WERI-Rb-1 (cell line): Measurements from ENCODE around the gene SELENOO.

Source experiments
- DNase-seq: peaks from one replicate; pipeline ENCODE4 v3.0.0-alpha.2; 2020
- H3K27ac ChIP-seq: fragments of 250-450 bp; sonication (Bioruptor Pico); 2 replicates; pipeline ENCODE4 v1.5.1; 2020; ENCODE audit warnings: mild to moderate bottlenecking, moderate library complexity
- H3K27me3 ChIP-seq: fragments of 250-450 bp; sonication (Bioruptor Pico); 2 replicates; pipeline ENCODE4 v1.5.1; 2021; ENCODE audit warnings: mild to moderate bottlenecking, low read depth, moderate library complexity; ENCODE audit not compliant: insufficient read depth, severe bottlenecking
- H3K36me3 ChIP-seq: fragments of 250-450 bp; sonication (Bioruptor Pico); 2 replicates; pipeline ENCODE4 v1.5.1; 2020; ENCODE audit warnings: mild to moderate bottlenecking, moderate library complexity
- H3K4me3 ChIP-seq: 2 replicates; pipeline ENCODE4 v1.5.1; 2011; ENCODE audit warnings: low read depth, mild to moderate bottlenecking, control low read depth, low read length
- H3K9me3 ChIP-seq: fragments of 250-450 bp; sonication (Bioruptor Pico); 2 replicates; pipeline ENCODE4 v1.5.1; 2021; ENCODE audit warnings: mild to moderate bottlenecking, moderate library complexity; ENCODE audit not compliant: severe bottlenecking
- CTCF ChIP-seq: IDR thresholded peaks from 2 replicates; pipeline ENCODE4 v1.5.1; 2011; ENCODE audit warnings: low read depth, mild to moderate bottlenecking, control low read depth, inconsistent platforms, low read length

SELENOO gene

DNA sequence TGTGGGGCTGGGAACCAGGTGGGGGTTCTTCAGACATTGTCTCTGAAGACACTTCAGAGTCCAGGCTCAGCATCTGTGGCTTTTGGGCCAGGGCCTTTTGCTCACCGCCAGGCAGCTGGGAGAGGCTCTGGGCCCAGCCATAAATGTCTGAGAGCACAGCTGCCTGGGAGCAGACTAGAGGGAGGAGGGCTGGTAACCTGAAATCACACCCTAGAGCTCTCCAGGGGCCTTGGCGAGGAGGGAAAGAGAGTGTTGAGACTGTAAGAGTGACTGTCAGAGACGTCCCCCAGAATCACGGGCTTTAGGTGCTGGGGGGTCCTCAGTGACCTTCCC, 11.0 kb upstream of the SELENOO start:
- no peak overlapping the region for H3K4me3 ChIP-seq
- no peak for TF ChIP-seq CTCF
- H3K27me3 ChIP-seq: no peaks in the 10 kb centered on the region
- peaks cover 8% of the 10 kb centered on the region for H3K36me3 ChIP-seq
- no peak overlapping the region for H3K27ac ChIP-seq
- DNase-seq: no peak
- H3K9me3 ChIP-seq: no peaks in the 10 kb centered on the region

DNA sequence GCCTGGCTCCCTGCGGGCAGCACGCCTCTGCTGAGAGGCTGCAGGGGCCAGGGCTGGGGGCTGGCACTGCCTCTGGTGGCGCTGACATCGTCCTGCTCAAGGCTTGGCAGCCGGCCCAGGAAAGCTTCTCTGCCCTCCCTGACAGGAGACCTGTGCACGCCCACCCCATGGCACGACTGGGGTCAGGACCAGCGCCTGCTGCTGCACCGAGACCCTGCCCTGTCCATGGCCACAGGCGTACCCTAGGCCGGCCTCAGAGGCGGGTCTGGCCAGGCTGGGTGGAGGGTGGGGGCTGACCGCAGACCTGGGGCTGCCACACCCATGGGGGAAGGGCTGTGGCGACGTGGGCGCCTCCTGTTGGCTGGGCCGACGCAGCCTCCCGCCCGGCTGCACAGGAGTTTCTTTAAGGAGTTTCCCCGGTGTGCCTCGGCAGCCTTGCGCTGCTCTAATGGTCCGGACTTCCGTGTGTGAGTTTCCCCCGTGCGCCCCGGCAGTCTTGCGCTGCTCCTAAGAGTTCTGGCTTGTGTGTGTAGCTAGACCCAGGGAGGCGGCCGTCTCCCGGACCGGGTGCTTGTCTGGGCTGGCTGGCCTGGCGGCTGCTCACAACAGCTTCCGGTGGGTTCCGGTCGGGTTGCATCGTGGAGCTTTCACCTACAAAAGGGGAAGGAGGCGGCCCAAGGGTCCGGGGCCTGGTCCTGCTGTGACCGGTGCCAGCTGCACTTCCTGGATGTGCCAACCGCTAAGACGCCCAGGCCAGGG, 10.4 kb upstream of the SELENOO start:
- Histone ChIP-seq H3K4me3 (no peak overlapping the region), H3K9me3 (no peaks in the 10 kb centered on the region), H3K27ac (no peak overlapping the region; the same call in 1 of the 2 replicates), H3K27me3 (no peaks in the 10 kb centered on the region), H3K36me3 (peaks cover 11% of the 10 kb centered on the region)
- TF ChIP-seq CTCF: peak; percentile 38; the same call in 1 of the 2 replicates
- DNase-seq: no peak

DNA sequence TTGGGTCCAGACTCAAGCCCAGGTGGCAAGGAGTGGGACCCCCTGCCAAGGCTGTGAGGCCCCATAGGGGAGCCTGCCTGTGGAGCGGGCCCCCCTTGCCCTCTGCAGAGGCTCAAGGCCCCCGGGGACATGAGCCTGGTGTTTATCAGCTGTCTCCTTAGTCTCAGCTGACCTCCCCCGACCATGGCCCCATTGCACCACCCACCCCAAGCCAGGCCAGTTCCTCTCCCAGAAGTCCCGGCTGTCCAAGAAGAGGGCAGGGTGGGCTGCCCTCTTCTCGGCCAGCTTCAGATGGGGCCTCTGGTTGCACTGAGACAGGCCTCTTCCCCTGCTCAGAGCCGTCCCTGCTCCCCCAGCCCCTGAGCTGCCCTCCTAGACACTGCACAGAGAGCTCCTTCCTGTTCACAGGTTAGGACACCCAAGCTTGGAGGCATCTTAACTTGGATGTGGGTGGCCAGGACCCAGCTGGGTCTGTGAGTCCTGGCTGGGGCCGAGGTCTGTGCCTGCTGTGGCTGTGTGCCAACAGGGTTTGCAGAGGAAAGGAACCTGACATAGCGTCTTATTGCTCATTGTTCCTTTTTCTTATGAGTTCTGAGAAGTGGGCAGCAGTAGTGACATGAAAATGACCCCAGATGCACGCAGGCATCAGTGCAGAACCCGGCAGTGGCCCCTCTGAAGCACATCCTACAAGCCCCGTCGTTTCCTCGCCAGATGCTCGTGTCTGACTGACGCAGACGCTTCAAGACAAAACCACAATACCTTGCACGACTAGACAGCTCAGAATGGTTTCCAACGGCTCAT, 9.7 kb upstream of the SELENOO start:
- TF ChIP-seq CTCF: no peak
- Histone ChIP-seq H3K27me3 (no peaks in the 10 kb centered on the region), H3K36me3 (peaks cover 16% of the 10 kb centered on the region), H3K9me3 (no peaks in the 10 kb centered on the region), H3K4me3 (no peak overlapping the region), H3K27ac (no peak overlapping the region; the same call in 1 of the 2 replicates)
- no peak for DNase-seq

DNA sequence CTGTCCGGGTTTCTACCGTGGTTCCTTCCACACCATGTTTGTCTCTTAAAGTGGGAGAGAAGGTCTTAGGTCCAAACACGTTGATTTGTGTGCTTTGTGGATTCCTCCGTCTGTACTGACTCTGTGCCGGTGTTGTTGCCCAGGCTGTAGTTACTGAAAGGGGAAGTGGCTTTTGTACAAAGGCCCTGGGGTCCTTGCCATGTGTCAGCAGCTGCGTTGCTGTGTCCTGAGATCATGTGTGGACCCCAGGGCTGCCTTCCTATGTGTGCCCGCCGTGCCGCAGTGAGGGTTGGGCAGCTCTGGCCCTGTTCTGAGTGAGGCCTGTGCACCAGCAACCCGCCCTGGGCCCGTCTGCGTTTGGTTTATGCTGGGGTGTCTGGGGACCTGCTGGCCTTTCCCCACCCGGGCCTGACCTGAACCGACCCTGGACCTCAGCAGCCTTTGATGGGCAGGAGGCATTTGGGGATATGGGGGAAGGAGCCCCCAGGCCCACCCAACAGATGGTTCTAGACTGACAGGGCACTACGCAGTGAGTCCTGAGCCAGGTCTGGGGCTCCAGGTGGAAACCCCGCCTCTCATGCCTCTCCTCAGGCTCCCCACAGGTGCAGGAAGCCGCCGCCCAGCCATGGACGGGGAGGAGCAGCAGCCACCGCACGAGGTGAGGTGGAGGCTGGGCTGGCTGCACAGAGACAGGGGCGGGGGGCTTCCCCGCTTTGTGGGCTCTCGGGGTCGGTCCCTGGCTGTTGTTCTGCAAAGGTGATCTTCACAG, 8.2 kb upstream of the SELENOO start:
- Histone ChIP-seq H3K4me3 (no peak overlapping the region), H3K9me3 (no peaks in the 10 kb centered on the region), H3K36me3 (peaks cover 20% of the 10 kb centered on the region), H3K27ac (no peak overlapping the region), H3K27me3 (no peaks in the 10 kb centered on the region)
- TF ChIP-seq CTCF: no peak
- DNase-seq: no peak

DNA sequence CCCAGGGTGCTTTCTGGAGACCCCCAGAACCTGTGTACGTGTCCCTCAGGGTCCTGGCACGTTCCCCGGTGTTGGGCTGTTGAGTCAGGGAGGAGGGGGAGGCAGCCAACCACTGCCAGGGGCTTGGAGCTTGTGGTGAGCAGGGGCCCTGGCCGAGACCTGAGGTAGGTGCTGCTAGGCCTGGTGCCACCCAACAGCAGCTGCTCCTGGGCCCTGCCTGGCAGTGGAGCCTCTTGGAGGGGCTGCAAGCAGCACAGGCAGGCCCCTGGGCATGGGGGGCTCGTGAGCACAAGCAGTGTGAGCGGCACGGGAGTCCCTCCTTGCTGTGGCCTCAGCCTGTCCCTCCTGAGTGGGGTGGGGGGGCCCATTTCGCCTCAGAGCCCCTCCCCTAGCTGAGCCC, 7.2 kb upstream of the SELENOO start:
- no peak for DNase-seq
- H3K9me3 ChIP-seq: no peaks in the 10 kb centered on the region
- TF ChIP-seq CTCF: no peak
- H3K4me3 ChIP-seq: no peak overlapping the region
- peaks cover 26% of the 10 kb centered on the region for H3K36me3 ChIP-seq
- no peaks in the 10 kb centered on the region for H3K27me3 ChIP-seq
- H3K27ac ChIP-seq: no peak overlapping the region
